HG02588 (cell line): Measurements from ENCODE around the gene ZFYVE1.
"Not testable (repeated sequence)": the region's sequence is repeated elsewhere in the genome, so short reads cannot be mapped to it uniquely, and the experiment has no call there.

Experiments
- ATAC-seq: cut with Tn5 transposase; IDR thresholded peaks from one replicate; pipeline ENCODE4 v1.9.1; 2021; ENCODE audit warnings: mild to moderate bottlenecking, moderate library complexity; ENCODE audit not compliant: unreplicated experiment

Gene ZFYVE1

GRCh38 chr14:72961579-72962335 is 65.1 kb downstream of the ZFYVE1 start:
- no peak for ATAC-seq

- not testable (repeated sequence) for ATAC-seq
Measured at GRCh38 chr14:72961016-72961415, 65.9 kb downstream of the ZFYVE1 start.

DNA sequence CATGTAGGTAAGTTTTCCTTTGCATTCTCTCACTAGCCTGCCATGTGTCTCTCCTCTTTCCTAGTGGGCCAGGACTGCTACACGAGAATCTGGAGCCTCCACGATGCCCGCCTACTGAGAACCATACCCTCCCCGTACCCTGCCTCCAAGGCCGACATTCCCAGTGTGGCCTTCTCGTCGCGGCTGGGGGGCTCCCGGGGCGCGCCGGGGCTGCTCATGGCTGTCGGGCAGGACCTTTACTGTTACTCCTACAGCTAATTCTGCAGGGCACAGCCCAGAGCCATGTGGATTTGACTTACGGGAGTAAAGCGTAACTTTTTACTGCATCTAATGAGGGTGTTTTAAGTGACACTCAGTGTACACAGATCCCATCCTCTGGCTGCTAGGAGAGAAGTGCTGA is 68.4 kb downstream of the ZFYVE1 start:
- ATAC-seq = no peak

DNA sequence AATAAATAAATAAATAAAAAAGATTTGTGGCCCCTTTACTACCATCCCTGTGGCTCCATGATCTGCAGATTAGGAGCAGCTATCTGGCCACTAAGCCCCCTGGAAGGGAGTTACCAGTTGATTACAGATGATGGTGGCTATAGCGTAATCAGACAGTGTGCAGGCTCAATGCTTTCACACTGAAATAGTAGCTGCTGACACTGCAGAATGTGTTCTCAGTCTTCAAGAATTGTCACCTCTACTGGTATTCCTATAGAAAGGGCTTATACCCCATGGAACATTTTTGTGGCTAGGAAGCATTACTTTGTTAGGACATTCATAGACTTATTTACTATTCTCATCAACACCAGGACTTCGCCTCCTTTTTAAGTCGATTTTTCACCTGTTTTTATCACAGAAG is 69.7 kb downstream of the ZFYVE1 start:
- no peak for ATAC-seq

DNA sequence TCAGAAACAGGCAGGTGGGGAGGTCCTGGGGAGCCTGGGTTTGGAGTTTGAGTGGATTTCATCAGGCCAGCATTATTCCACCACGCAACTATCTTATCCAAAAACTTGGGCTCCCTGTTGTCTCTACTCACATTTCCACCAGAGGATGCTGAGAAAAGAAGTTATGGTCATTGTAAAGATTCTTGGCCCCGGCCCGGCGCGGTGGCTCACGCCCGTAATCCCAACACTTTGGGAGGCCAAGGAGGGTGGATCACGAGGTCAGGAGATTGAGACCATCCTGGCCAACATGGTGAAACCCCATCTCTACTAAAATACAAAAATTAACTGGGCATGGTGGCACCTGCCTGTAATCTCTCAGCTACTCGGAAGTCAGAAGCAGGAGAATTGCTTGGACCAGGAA is 70.2 kb downstream of the ZFYVE1 start:
- not testable (repeated sequence) for ATAC-seq

DNA sequence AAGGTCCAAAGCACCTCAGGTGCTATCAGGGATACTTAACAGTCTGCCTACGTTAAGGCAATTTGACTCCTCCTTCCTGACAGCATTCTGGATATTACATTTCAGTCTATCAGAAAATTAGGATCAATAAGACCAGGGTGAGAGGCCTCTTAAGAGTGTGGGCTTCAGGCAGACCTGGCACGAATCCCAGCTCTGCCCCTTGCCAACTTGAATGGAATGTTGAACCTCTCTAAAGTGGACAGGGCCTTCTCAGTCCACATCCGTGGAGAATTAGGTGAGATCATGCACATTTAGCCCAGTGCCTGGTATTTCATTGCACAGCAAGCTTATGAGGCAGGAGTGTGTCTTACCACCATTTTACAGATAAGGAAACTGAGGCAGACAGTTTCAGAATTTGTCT is 74.7 kb downstream of the ZFYVE1 start:
- ATAC-seq = no peak

GRCh38 chr14:72948481-72949138 is 78.3 kb downstream of the ZFYVE1 start:
- no peak for ATAC-seq

GRCh38 chr14:72947366-72948160 is 79.3 kb downstream of the ZFYVE1 start:
- ATAC-seq = no peak

DNA sequence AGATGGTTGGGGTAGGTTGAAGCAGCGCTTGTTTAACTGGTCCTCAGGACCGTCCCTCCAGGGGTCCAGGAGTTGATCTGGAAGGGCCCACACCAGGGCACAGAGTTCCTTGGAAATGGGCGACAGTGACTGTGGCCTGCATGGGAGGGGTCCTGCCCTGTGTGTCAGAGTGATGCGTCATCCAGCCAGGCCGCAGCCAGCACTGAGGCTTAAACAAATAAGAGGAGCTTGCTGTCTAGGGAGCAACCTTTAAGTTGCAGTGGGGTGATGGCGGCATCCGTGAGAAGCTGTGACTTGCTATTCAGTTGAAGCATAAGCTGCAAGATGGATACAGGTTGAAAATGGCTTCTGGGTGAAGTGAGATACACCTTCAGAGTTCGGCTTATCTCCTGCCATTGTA is 80.4 kb downstream of the ZFYVE1 start:
- no peak for ATAC-seq

- ATAC-seq = no peak
Measured at GRCh38 chr14:72945356-72946027, 81.4 kb downstream of the ZFYVE1 start.

GRCh38 chr14:72943876-72944430 is 83.0 kb downstream of the ZFYVE1 start:
- no peak for ATAC-seq

DNA sequence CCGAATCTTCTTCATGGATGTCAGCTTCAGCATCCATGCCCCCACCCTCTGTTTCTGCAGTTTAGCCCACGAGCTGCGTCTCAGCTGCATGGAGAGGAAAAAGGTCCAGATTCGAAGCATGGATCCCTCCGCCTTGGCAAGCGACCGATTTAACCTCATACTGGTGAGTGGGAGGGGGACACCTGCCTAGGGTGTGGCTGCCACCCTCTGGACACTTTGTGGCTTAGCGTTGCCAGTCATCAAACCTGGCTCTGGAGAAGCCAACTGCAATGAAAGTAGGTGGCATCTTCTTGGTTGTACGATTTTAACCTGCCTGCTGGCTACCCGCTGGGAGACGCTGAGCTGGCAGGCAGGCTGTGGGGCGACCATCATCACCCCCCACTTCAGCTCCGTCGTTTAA is 84.0 kb downstream of the ZFYVE1 start:
- no peak for ATAC-seq

DNA sequence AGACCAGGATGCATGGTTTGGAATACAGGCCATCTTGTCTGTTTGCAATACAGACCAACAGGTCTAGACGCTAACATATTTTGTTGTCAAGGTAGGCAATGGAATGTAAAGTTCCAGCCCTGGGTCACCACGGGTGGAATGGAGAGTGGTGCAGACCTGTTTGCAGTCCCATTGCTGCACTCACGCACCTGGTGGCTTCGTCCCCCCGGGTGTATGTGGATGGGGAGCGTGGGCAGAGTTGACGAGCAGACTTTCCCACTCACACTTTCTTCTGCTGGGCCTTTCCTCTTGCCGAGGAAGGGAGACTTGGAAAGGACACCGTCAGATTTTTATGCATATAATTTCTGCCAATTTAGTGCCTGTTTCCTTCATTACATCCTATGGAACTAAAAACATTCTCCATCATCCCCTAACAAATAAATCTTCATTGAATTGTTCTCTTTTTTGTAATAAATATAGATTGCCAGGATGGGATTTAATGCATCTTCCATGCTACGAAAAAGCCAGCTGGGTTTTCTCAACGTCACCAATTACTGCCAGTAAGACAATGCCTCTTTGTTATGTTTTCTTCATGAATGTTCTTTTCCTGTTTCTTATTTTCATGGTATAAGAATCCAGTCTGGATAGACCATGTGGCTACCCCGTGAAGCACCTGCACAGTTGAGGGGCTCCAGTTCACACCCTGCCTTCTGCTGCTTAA is 85.5 kb downstream of the ZFYVE1 start:
- no peak for ATAC-seq

DNA sequence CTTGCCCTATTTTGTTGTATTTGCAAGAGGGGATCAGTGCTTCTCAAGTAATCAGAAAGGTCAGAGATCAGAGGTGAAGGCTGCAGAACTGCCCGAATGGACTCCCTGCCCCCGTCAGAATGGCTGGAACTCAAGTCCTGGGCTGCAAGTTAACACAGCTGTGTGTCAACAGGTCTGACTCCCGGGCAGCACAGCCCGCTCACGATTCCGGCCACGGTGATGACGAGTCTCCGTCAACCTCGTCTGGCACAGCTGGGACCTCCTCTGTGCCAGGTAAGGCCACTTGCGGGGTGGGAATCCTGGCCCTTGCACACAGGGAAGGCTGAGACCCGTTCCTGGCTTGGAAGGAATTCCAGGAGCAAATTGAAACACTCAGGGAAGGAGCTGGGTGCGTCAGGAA is 87.3 kb downstream of the ZFYVE1 start:
- ATAC-seq = no peak

GRCh38 chr14:72932893-72933292 is 94.0 kb downstream of the ZFYVE1 start:
- ATAC-seq = no peak

- no peak for ATAC-seq
Measured at GRCh38 chr14:72929316-72930080, 97.4 kb downstream of the ZFYVE1 start.

GRCh38 chr14:72928872-72929271 is 98.0 kb downstream of the ZFYVE1 start:
- no peak for ATAC-seq

GRCh38 chr14:72926292-72927028 is 100.4 kb downstream of the ZFYVE1 start, which contains the start of gene DCAF4:
DCAF4 (plus strand) TSS chr14:72926464; CDS start chr14:72937979, 11,515 bp downstream.
- ATAC-seq = peak; percentile 98

GRCh38 chr14:72925815-72926291 is 101.1 kb downstream of the ZFYVE1 start:
- ATAC-seq = peak; percentile 14
